Uterus (tissue), 2 donors: ENCODE results near the gene RPS15.

ENCODE experiments used
- CTCF ChIP-seq, 4 experiments: fragments of 200-600 bp in 2 of 4; fragments of 450-650 bp in 2 of 4; sonication (generic) in 2 of 4; IDR thresholded peaks; one replicate each; pipeline ENCODE4 v1.5.1; 2016 to 2019; ENCODE audit warnings: antibody characterized with exemption in 4 of 4, mild to moderate bottlenecking in 2 of 4, moderate library complexity in 1 of 4
- POLR2A ChIP-seq, 2 donors: fragments of 450-650 bp; IDR thresholded peaks; one replicate each; pipeline ENCODE4 v1.6.1; 2016; ENCODE audit warnings: antibody characterized with exemption in 2 of 2, mild to moderate bottlenecking in 1 of 2, moderate library complexity in 1 of 2

- TF ChIP-seq CTCF (IDR thresholded peaks at IDR 0.05) = no peak
- TF ChIP-seq POLR2A (IDR thresholded peaks at IDR 0.05) = no peak
Observed at GRCh38 chr19:1440418-1440801, 2.2 kb downstream of the RPS15 start.
